ENCODE results near the gene LCNL1.

- TF ChIP-seq, protein P1, sequence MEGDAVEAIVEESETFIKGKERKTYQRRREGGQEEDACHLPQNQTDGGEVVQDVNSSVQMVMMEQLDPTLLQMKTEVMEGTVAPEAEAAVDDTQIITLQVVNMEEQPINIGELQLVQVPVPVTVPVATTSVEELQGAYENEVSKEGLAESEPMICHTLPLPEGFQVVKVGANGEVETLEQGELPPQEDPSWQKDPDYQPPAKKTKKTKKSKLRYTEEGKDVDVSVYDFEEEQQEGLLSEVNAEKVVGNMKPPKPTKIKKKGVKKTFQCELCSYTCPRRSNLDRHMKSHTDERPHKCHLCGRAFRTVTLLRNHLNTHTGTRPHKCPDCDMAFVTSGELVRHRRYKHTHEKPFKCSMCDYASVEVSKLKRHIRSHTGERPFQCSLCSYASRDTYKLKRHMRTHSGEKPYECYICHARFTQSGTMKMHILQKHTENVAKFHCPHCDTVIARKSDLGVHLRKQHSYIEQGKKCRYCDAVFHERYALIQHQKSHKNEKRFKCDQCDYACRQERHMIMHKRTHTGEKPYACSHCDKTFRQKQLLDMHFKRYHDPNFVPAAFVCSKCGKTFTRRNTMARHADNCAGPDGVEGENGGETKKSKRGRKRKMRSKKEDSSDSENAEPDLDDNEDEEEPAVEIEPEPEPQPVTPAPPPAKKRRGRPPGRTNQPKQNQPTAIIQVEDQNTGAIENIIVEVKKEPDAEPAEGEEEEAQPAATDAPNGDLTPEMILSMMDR (conservative IDR thresholded peaks at IDR 0.05) = no peak
- no peak for TF ChIP-seq EZH2 (IDR thresholded peaks at IDR 0.05; ENCODE audit: low read depth)
Observed at GRCh38 chr9:136957901-136958300, 24.9 kb upstream of the LCNL1 start.
